ENCODE measurements around the gene FRAT2. TPM values are rescaled to one million over a fixed set of nuclear protein-coding genes. Genes with fewer than 3 reads are reported as not detected.

FRAT2 gene
- total RNA-seq, 1 experiment from 2014 or later = 16.6 TPM

GRCh38 chr10:97371696-97372095 is 37.2 kb upstream of the FRAT2 start:
- Mint-ChIP-seq H3K27me3 (ENCODE audit: insufficient read depth, unreplicated experiment) (no peaks in the 10 kb centered on the region), H3K4me3 (ENCODE audit: unreplicated experiment) (no peak overlapping the region), H3K36me3 (ENCODE audit: insufficient read depth, unreplicated experiment) (peaks cover 47% of the 10 kb centered on the region), H3K27ac (ENCODE audit: unreplicated experiment) (no peak overlapping the region), H3K4me1 (ENCODE audit: low read depth, unreplicated experiment) (no peaks in the 10 kb centered on the region), H3K9me3 (ENCODE audit: unreplicated experiment) (no peaks in the 10 kb centered on the region)
- no TSS peak for BruUV-seq (replicated peaks)
- no peak overlapping the region for H3K4me3 ChIP-seq (ENCODE audit: low read depth, low read length)
- POLR2A ChIA-PET = interaction anchor here (0.5 kb wide), 1 partner anchor 14 kb away, joined by 5 read pairs; no protein-coding TSS in a partner anchor
- no peaks in the 10 kb centered on the region for H3K9me3 ChIP-seq
- DNase-seq = no peak
- peaks cover 4% of the 10 kb centered on the region; the same call in 1 of the 2 replicates for H3K36me3 ChIP-seq (ENCODE audit: control insufficient read depth, insufficient read depth, low read length)
- intact Hi-C loops (cut with micrococcal nuclease; ENCODE audit: unreplicated experiment) = no loop called here
- TF ChIP-seq CTCF (IDR thresholded peaks at IDR 0.05; ENCODE audit: insufficient read depth in 1 of 2, low read depth in 1 of 2, low read length in 1 of 2, severe bottlenecking in 1 of 2, unreplicated experiment in 1 of 2) = no peak
- CTCF ChIA-PET = no interaction called here
- no peaks in the 10 kb centered on the region for H3K27me3 ChIP-seq (replicated peaks; ENCODE audit: control insufficient read depth, insufficient read depth, low read length)
- H3K4me1 ChIP-seq = no peaks in the 10 kb centered on the region

- no TSS peak for BruUV-seq (replicated peaks)
- intact Hi-C loops (cut with micrococcal nuclease; ENCODE audit: unreplicated experiment) = no loop called here
- Mint-ChIP-seq H3K4me1 (ENCODE audit: low read depth, unreplicated experiment) (no peaks in the 10 kb centered on the region), H3K9me3 (ENCODE audit: unreplicated experiment) (no peaks in the 10 kb centered on the region), H3K27ac (ENCODE audit: unreplicated experiment) (no peak overlapping the region), H3K27me3 (ENCODE audit: insufficient read depth, unreplicated experiment) (no peaks in the 10 kb centered on the region), H3K36me3 (ENCODE audit: insufficient read depth, unreplicated experiment) (peaks cover 75% of the 10 kb centered on the region), H3K4me3 (ENCODE audit: unreplicated experiment) (no peak overlapping the region)
- H3K27me3 ChIP-seq (replicated peaks; ENCODE audit: control insufficient read depth, insufficient read depth, low read length) = no peaks in the 10 kb centered on the region
- H3K9me3 ChIP-seq = no peaks in the 10 kb centered on the region
- ChIA-PET CTCF (no interaction called here), POLR2A (no interaction called here)
- no peak for DNase-seq
- no peak overlapping the region for H3K4me3 ChIP-seq (ENCODE audit: low read depth, low read length)
- TF ChIP-seq CTCF (IDR thresholded peaks at IDR 0.05; ENCODE audit: insufficient read depth in 1 of 2, low read depth in 1 of 2, low read length in 1 of 2, severe bottlenecking in 1 of 2, unreplicated experiment in 1 of 2) = no peak
- H3K4me1 ChIP-seq = no peaks in the 10 kb centered on the region
- H3K36me3 ChIP-seq (ENCODE audit: control insufficient read depth, insufficient read depth, low read length) = peaks cover 2% of the 10 kb centered on the region; the same call in 1 of the 2 replicates
Observed at GRCh38 chr10:97367126-97367649, 32.7 kb upstream of the FRAT2 start.

- Histone ChIP-seq H3K27me3 (replicated peaks; ENCODE audit: control insufficient read depth, insufficient read depth, low read length) (no peaks in the 10 kb centered on the region), H3K36me3 (ENCODE audit: control insufficient read depth, insufficient read depth, low read length) (peaks cover 2% of the 10 kb centered on the region; the same call in 1 of the 2 replicates), H3K4me1 (no peaks in the 10 kb centered on the region), H3K4me3 (ENCODE audit: low read depth, low read length) (no peak overlapping the region), H3K9me3 (no peaks in the 10 kb centered on the region)
- TF ChIP-seq CTCF (IDR thresholded peaks at IDR 0.05; ENCODE audit: insufficient read depth in 1 of 2, low read depth in 1 of 2, low read length in 1 of 2, severe bottlenecking in 1 of 2, unreplicated experiment in 1 of 2) = no peak
- H3K27me3 Mint-ChIP-seq (ENCODE audit: insufficient read depth, unreplicated experiment) = no peaks in the 10 kb centered on the region
- no peak overlapping the region for H3K4me3 Mint-ChIP-seq (ENCODE audit: unreplicated experiment)
- H3K36me3 Mint-ChIP-seq (ENCODE audit: insufficient read depth, unreplicated experiment) = peaks cover 71% of the 10 kb centered on the region
- no peak overlapping the region for H3K27ac Mint-ChIP-seq (ENCODE audit: unreplicated experiment)
- H3K4me1 Mint-ChIP-seq (ENCODE audit: low read depth, unreplicated experiment) = no peaks in the 10 kb centered on the region
- intact Hi-C loops (cut with micrococcal nuclease; ENCODE audit: unreplicated experiment) = no loop called here
- no peak for DNase-seq
- H3K9me3 Mint-ChIP-seq (ENCODE audit: unreplicated experiment) = no peaks in the 10 kb centered on the region
- ChIA-PET POLR2A (no interaction called here), CTCF (no interaction called here)
- BruUV-seq (replicated peaks) = no TSS peak
Observed at GRCh38 chr10:97366572-97366971, 32.0 kb upstream of the FRAT2 start.

All from Caco-2 (cell line).